HUES48 (cell line): ENCODE data around the gene RABGAP1.

Experiments used
- H3K27ac ChIP-seq: one replicate; pipeline ENCODE4 v1.7.0; 2013; ENCODE audit warnings: low read depth, low read length, inconsistent platforms
- H3K27me3 ChIP-seq: 2 replicates; pipeline ENCODE4 v1.6.1; 2013; ENCODE audit warnings: mild to moderate bottlenecking, low read length; ENCODE audit not compliant: control insufficient read depth, insufficient read depth
- H3K36me3 ChIP-seq: 2 replicates; pipeline ENCODE4 v1.6.1; 2013; ENCODE audit warnings: low read length; ENCODE audit not compliant: control insufficient read depth, insufficient read depth
- H3K4me1 ChIP-seq: 2 replicates; pipeline ENCODE4 v1.6.1; 2013; ENCODE audit warnings: mild to moderate bottlenecking, low read length; ENCODE audit not compliant: control insufficient read depth, insufficient read depth
- H3K4me3 ChIP-seq: 2 replicates; pipeline ENCODE4 v1.5.1; 2013; ENCODE audit warnings: mild to moderate bottlenecking, low read depth, low read length
- H3K9ac ChIP-seq: 2 replicates; pipeline ENCODE4 v1.6.1; 2013; ENCODE audit warnings: mild to moderate bottlenecking, low read depth, low read length, moderate library complexity
- H3K9me3 ChIP-seq: 2 replicates; pipeline ENCODE4 v1.6.1; 2013; ENCODE audit warnings: low read length; ENCODE audit not compliant: control insufficient read depth, insufficient read depth

The RABGAP1 gene

GRCh38 chr9:123049589-123050222 is 108.9 kb downstream of the RABGAP1 start:
- peaks cover 13% of the 10 kb centered on the region for H3K36me3 ChIP-seq
- no peaks in the 10 kb centered on the region for H3K9me3 ChIP-seq
- no peak overlapping the region for H3K4me3 ChIP-seq
- H3K27me3 ChIP-seq = no peaks in the 10 kb centered on the region
- peaks cover 5% of the 10 kb centered on the region; the same call in 1 of the 2 replicates for H3K4me1 ChIP-seq
- no peak overlapping the region for H3K9ac ChIP-seq
- H3K27ac ChIP-seq = no peak overlapping the region

DNA sequence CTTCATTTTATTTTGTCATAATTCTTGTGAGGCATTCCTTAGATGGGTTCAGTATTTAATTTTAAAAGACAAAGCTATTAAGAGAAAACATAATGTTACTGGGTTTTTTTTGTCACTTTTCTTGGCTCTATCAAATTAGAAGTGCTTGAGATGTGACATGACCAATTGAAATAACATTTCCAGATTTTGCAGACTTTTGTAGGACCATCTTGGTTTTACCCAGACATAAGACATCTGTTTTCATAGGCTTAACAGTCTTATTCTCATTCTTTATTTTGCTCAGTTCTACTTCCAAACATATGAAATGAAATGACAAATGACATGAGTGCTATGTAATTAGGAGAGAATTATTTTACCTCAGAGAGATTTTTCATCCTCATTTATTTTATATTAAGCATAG is 112.2 kb downstream of the RABGAP1 start:
- Histone ChIP-seq H3K4me3 (no peak overlapping the region), H3K27ac (no peak overlapping the region), H3K4me1 (peaks cover 5% of the 10 kb centered on the region; the same call in 1 of the 2 replicates)

DNA sequence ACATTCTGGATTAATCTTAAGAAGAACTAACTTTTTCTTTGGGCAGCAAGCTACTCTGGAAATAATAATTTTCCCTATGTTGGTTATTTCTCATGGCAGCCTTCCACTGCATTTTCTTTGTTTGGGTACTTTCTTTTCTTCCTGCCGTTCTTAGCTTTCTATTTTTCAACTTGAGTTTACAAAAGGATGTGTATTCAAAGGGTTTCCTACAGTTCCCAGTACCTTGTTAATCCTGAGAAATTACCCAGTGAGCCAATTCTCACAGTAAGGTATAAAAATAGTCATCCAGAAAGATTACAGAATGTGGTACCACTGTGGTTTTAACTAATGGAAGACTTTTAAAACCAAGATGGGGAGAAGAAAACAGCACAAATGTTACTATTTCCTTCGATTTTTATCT is 112.9 kb downstream of the RABGAP1 start:
- no peak overlapping the region for H3K27ac ChIP-seq
- no peak overlapping the region for H3K4me3 ChIP-seq
- peaks cover 5% of the 10 kb centered on the region; the same call in 1 of the 2 replicates for H3K4me1 ChIP-seq
- peaks cover 16% of the 10 kb centered on the region for H3K36me3 ChIP-seq
- no peaks in the 10 kb centered on the region for H3K9me3 ChIP-seq
- no peak overlapping the region for H3K9ac ChIP-seq
- no peaks in the 10 kb centered on the region for H3K27me3 ChIP-seq

More for the DNA sequence above, 112.2 kb downstream of the RABGAP1 start:
- no peak overlapping the region for H3K9ac ChIP-seq
- H3K36me3 ChIP-seq = peaks cover 18% of the 10 kb centered on the region
- H3K9me3 ChIP-seq = no peaks in the 10 kb centered on the region
- H3K27me3 ChIP-seq = no peaks in the 10 kb centered on the region

DNA sequence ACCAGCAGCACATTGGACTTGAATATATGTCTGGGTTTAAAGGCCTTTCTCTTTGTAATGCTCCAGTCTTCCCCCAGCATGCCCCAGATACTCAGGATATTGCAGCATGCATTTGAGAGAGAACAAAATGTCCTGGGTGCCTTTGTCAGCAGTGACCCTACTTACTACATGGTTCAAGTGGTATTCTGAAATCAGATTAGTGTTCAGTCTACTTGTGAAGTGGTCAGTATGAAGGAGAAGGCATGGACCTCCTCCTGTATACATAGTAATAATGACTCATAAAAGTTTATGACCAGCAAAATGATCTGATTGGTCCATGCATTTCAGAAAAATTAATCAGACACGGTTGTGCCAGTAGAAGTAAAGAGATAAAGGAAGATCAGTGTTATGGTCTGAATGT is 118.0 kb downstream of the RABGAP1 start:
- Histone ChIP-seq H3K36me3 (peaks cover 14% of the 10 kb centered on the region), H3K4me1 (peaks cover 10% of the 10 kb centered on the region; the same call in 1 of the 2 replicates), H3K4me3 (no peak overlapping the region), H3K9me3 (no peaks in the 10 kb centered on the region), H3K27me3 (no peaks in the 10 kb centered on the region), H3K27ac (no peak overlapping the region), H3K9ac (no peak overlapping the region)

- Histone ChIP-seq H3K27me3 (no peaks in the 10 kb centered on the region), H3K27ac (no peak overlapping the region), H3K4me1 (peaks cover 13% of the 10 kb centered on the region; the same call in 1 of the 2 replicates), H3K9me3 (no peaks in the 10 kb centered on the region), H3K4me3 (no peak overlapping the region), H3K9ac (no peak overlapping the region), H3K36me3 (peaks cover 11% of the 10 kb centered on the region)
Measured at GRCh38 chr9:123059472-123060220, 118.8 kb downstream of the RABGAP1 start.

- H3K9ac ChIP-seq = no peak overlapping the region
- no peak overlapping the region for H3K27ac ChIP-seq
- H3K27me3 ChIP-seq = no peaks in the 10 kb centered on the region
- H3K36me3 ChIP-seq = peaks cover 16% of the 10 kb centered on the region
- H3K9me3 ChIP-seq = no peaks in the 10 kb centered on the region
- H3K4me3 ChIP-seq = no peak overlapping the region
- H3K4me1 ChIP-seq = peaks cover 13% of the 10 kb centered on the region; the same call in 1 of the 2 replicates
Measured at GRCh38 chr9:123061216-123061615, 120.4 kb downstream of the RABGAP1 start.

- Histone ChIP-seq H3K9ac (no peak overlapping the region), H3K4me1 (peaks cover 13% of the 10 kb centered on the region; the same call in 1 of the 2 replicates), H3K4me3 (no peak overlapping the region), H3K9me3 (no peaks in the 10 kb centered on the region), H3K36me3 (peaks cover 30% of the 10 kb centered on the region), H3K27me3 (no peaks in the 10 kb centered on the region), H3K27ac (no peak overlapping the region)
Measured at GRCh38 chr9:123062351-123063176, 121.7 kb downstream of the RABGAP1 start.

DNA sequence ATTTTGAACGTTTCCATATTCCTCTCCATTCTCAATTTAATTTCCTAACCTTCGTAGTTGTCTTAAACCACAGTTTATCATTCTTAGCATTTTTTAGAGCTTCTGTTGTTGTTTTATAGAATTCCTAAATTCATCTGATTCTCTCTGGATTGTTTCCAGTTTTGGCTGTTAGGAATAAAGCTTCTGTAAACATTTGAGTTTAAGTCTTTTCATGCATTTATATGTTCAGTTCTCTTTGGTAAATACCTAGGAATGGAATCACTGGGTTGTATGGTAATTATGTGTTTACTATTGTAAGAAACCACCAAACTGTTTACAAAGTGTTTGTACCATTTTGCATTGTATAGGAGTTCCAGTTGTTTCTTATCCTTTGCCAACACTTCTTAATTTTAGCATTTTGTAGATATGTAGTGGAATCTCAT is 122.4 kb downstream of the RABGAP1 start:
- no peaks in the 10 kb centered on the region for H3K9me3 ChIP-seq
- H3K36me3 ChIP-seq = peaks cover 34% of the 10 kb centered on the region
- H3K4me1 ChIP-seq = peaks cover 13% of the 10 kb centered on the region; the same call in 1 of the 2 replicates
- H3K9ac ChIP-seq = no peak overlapping the region
- H3K27ac ChIP-seq = no peak overlapping the region
- H3K4me3 ChIP-seq = no peak overlapping the region
- H3K27me3 ChIP-seq = no peaks in the 10 kb centered on the region

DNA sequence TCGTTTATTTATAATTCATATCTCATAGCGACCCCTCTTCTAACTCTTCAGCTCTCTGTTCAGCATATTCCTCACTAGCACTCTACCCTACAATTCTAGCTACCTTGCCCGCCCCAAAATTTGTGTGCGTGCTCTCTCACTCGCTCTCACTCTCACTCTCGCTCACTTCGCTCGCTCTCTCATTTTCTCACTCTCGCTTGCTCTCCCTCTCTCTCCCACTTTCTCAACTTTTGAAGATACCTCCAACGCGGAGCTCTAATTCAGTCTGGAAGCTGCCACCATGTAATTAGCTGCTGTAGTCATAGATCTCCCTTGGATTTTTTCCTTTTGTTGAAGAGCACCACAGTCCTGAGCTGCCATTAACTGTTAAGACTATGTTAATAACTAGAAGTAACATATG is 123.1 kb downstream of the RABGAP1 start:
- peaks cover 41% of the 10 kb centered on the region for H3K36me3 ChIP-seq
- no peak overlapping the region for H3K4me3 ChIP-seq
- no peaks in the 10 kb centered on the region for H3K27me3 ChIP-seq
- H3K9ac ChIP-seq = no peak overlapping the region
- no peak overlapping the region for H3K27ac ChIP-seq
- H3K4me1 ChIP-seq = peaks cover 13% of the 10 kb centered on the region; the same call in 1 of the 2 replicates
- H3K9me3 ChIP-seq = no peaks in the 10 kb centered on the region

DNA sequence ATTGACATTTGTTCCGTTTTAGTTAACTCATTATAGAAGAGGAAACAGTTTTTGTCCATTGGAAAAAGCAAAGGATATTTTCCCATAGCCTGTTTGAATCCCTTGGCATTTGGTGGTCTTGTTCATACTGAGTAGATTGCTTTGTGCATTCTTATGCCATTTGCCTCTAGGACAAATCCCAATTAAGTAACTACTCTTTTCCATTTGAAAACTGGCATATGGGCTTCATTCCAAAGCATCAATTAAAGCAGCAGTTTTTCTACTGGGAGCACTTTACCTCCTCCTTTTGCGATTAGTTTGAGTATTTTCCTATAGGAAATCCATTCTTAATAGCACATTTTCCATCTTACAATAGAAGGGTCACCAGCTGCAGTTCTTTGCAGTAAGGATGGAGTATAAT is 123.9 kb downstream of the RABGAP1 start:
- Histone ChIP-seq H3K36me3 (peaks cover 42% of the 10 kb centered on the region), H3K9me3 (no peaks in the 10 kb centered on the region), H3K4me3 (no peak overlapping the region)

More for the DNA sequence above, 123.9 kb downstream of the RABGAP1 start:
- no peak overlapping the region for H3K27ac ChIP-seq
- peaks cover 13% of the 10 kb centered on the region; the same call in 1 of the 2 replicates for H3K4me1 ChIP-seq
- no peaks in the 10 kb centered on the region for H3K27me3 ChIP-seq
- no peak overlapping the region for H3K9ac ChIP-seq
